HEK293T (cell line): Measurements from ENCODE around the gene GABARAP.

Experiments used
- ARNT ChIP-seq: fragments of 450-650 bp; IDR thresholded peaks from 2 replicates; pipeline ENCODE4 v1.6.1; 2017; ENCODE audit warnings: mild to moderate bottlenecking
- CTBP1 ChIP-seq: fragments of 450-650 bp; IDR thresholded peaks from 2 replicates; pipeline ENCODE4 v1.6.1; 2016; ENCODE audit warnings: borderline replicate concordance
- ELF4 ChIP-seq: fragments of 450-650 bp; IDR thresholded peaks from 2 replicates; pipeline ENCODE4 v1.6.1; 2017; ENCODE audit warnings: antibody characterized with exemption
- FOXA1 ChIP-seq: fragments of 450-650 bp; IDR thresholded peaks from 2 replicates; pipeline ENCODE4 v1.6.1; 2016; ENCODE audit warnings: mild to moderate bottlenecking
- FOXK2 ChIP-seq: fragments of 450-650 bp; IDR thresholded peaks from 2 replicates; pipeline ENCODE4 v1.6.1; 2016; ENCODE audit warnings: mild to moderate bottlenecking
- FOXM1 ChIP-seq: fragments of 450-650 bp; IDR thresholded peaks from 2 replicates; pipeline ENCODE4 v1.6.1; 2017; ENCODE audit warnings: mild to moderate bottlenecking, borderline replicate concordance
- HDGF ChIP-seq: fragments of 450-650 bp; IDR thresholded peaks from 2 replicates; pipeline ENCODE4 v1.6.1; 2017; ENCODE audit warnings: antibody characterized with exemption, borderline replicate concordance
- LEF1 ChIP-seq: fragments of 450-650 bp; IDR thresholded peaks from 2 replicates; pipeline ENCODE4 v1.6.1; 2017; ENCODE audit warnings: mild to moderate bottlenecking, borderline replicate concordance
- NFRKB ChIP-seq: fragments of 450-650 bp; IDR thresholded peaks from 2 replicates; pipeline ENCODE4 v1.6.1; 2016; ENCODE audit warnings: mild to moderate bottlenecking, moderate library complexity
- PKNOX1 ChIP-seq: fragments of 450-650 bp; IDR thresholded peaks from 2 replicates; pipeline ENCODE4 v1.6.1; 2016
- SP1 ChIP-seq: fragments of 450-650 bp; IDR thresholded peaks from 2 replicates; pipeline ENCODE4 v1.6.1; 2017
- SUZ12 ChIP-seq: fragments of 450-650 bp; IDR thresholded peaks from 2 replicates; pipeline ENCODE4 v1.6.1; 2016; ENCODE audit warnings: mild to moderate bottlenecking
- TARDBP ChIP-seq: fragments of 450-650 bp; IDR thresholded peaks from 2 replicates; pipeline ENCODE4 v1.6.1; 2016
- ZNF384 ChIP-seq: fragments of 450-650 bp; IDR thresholded peaks from 2 replicates; pipeline ENCODE4 v1.6.1; 2016

- no peak for TF ChIP-seq SP1
- TF ChIP-seq NFRKB: no peak
- no peak for TF ChIP-seq ELF4
- no peak for TF ChIP-seq HDGF
- TF ChIP-seq FOXA1: no peak
- no peak for TF ChIP-seq SUZ12
- TF ChIP-seq TARDBP: no peak
- no peak for TF ChIP-seq FOXK2
- no peak for TF ChIP-seq ZNF384
- TF ChIP-seq FOXM1: no peak
- TF ChIP-seq ARNT: no peak
- no peak for TF ChIP-seq LEF1
- no peak for TF ChIP-seq PKNOX1
- no peak for TF ChIP-seq CTBP1
Observed at GRCh38 chr17:7237761-7238419, 4.4 kb downstream of the GABARAP start.
